ENCODE results near the gene MKKS. TPM values are rescaled to one million over a fixed set of nuclear protein-coding genes. Genes with fewer than 3 reads are reported as not detected.

MKKS gene
- total RNA-seq, 4 donors from 2014 or later, result 4.7 to 15.4 (median 12.9) TPM

DNA sequence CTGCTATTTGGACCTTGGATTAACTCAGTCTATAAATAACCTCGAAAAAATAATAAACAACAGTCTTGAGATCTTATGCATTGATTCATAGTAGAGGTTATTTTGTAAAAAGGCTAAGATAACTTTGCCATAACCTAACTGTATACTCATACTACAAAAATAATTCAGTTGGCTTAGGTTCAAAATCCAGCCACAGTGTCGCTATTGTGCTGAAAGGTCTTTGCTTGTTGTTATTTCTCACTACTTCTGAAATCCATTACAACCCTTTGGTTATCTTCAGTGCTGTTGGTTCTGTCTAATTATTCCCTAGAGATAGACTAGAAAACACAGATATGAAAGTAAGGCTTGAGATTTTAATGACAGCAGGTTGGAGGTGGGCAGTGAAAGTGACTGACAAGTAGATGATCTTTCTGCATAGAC is 74.4 kb downstream of the MKKS start:
- Histone ChIP-seq H3K4me1 (no peaks in the 10 kb centered on the region), H3K9me3 (no peaks in the 10 kb centered on the region), H3K36me3 (no peaks in the 10 kb centered on the region), H3K4me3 (no peak overlapping the region), H3K27ac (no peak overlapping the region), H3K27me3 (no peaks in the 10 kb centered on the region)
- intact Hi-C loops (cut with DNase I), result no loop called here
- 27 to 38% methylated on average over 2 of the region's 2 CpGs for WGBS, 2 donors
- no peak for DNase-seq
- TF ChIP-seq POLR2A (IDR thresholded peaks at IDR 0.05), result no peak
- TF ChIP-seq, protein P1, sequence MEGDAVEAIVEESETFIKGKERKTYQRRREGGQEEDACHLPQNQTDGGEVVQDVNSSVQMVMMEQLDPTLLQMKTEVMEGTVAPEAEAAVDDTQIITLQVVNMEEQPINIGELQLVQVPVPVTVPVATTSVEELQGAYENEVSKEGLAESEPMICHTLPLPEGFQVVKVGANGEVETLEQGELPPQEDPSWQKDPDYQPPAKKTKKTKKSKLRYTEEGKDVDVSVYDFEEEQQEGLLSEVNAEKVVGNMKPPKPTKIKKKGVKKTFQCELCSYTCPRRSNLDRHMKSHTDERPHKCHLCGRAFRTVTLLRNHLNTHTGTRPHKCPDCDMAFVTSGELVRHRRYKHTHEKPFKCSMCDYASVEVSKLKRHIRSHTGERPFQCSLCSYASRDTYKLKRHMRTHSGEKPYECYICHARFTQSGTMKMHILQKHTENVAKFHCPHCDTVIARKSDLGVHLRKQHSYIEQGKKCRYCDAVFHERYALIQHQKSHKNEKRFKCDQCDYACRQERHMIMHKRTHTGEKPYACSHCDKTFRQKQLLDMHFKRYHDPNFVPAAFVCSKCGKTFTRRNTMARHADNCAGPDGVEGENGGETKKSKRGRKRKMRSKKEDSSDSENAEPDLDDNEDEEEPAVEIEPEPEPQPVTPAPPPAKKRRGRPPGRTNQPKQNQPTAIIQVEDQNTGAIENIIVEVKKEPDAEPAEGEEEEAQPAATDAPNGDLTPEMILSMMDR (IDR thresholded peaks at IDR 0.05), result no peak

DNA sequence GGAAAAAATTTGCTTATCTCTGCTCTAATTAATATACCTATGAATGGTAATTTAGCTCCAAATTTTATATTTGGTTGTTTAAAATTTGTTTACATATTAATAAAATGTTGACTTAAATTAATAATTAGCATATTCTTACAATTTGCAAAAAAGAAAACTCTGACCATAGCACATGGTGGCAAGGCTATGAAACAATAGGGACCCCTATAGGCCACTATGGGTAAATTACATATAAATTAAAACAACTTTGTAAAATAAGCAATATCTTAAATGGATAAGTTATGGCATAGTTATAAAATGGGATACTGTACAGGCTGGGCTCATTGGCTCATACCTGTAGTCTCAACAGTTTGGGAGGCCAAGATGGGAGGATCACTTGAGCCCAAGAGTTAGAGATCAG is 76.0 kb downstream of the MKKS start:
- Histone ChIP-seq H3K4me3 (no peak overlapping the region), H3K27ac (no peak overlapping the region), H3K27me3 (no peaks in the 10 kb centered on the region), H3K4me1 (no peaks in the 10 kb centered on the region), H3K9me3 (no peaks in the 10 kb centered on the region), H3K36me3 (no peaks in the 10 kb centered on the region)
- TF ChIP-seq, protein P1 (IDR thresholded peaks at IDR 0.05), result peak in 3 of 6 experiments; percentile 10 to 26 (median 14)
- TF ChIP-seq POLR2A (IDR thresholded peaks at IDR 0.05), result no peak
- intact Hi-C loops (cut with DNase I), result no loop called here
- no peak for DNase-seq

DNA sequence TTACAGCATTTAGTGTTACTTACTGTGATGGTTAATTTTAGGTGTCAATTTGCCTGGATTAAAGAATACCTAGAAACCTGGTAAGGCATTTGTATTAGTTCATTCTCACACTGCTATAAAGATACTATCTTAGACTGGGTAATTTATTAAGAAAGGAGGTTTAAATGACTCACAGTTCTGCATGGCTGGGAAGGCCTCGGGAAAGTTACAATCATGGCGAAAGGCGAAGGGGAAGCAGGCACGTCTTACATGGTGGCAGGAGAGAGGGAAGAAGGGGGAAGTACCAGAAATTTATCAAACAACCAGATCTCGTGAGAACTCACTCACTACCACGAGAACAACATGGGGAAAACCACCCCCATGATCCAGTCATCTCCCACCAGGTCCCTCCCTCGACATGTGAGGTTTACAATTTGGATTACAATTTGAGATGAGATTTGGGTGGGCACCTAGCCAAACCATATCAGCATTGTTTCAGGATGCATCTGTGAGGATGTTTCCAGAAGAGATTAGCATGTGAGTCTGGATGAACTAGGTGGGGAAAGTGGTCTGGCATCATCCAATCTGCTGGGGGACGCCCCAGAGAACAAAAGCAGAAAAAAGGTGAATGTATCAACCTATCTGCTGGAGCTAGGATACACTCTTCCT is 76.8 kb downstream of the MKKS start:
- TF ChIP-seq POLR2A (IDR thresholded peaks at IDR 0.05), result no peak
- TF ChIP-seq, protein P1 (IDR thresholded peaks at IDR 0.05), result no peak
- no peak for DNase-seq
- H3K9me3 ChIP-seq, result no peaks in the 10 kb centered on the region
- no peak overlapping the region for H3K27ac ChIP-seq
- WGBS, 2 donors, result 57 to 61% methylated on average over 7 to 8 of the region's 8 CpGs
- H3K36me3 ChIP-seq, result no peaks in the 10 kb centered on the region
- intact Hi-C loops (cut with DNase I), result no loop called here
- no peak overlapping the region for H3K4me3 ChIP-seq
- no peaks in the 10 kb centered on the region for H3K4me1 ChIP-seq
- no peaks in the 10 kb centered on the region for H3K27me3 ChIP-seq

DNA sequence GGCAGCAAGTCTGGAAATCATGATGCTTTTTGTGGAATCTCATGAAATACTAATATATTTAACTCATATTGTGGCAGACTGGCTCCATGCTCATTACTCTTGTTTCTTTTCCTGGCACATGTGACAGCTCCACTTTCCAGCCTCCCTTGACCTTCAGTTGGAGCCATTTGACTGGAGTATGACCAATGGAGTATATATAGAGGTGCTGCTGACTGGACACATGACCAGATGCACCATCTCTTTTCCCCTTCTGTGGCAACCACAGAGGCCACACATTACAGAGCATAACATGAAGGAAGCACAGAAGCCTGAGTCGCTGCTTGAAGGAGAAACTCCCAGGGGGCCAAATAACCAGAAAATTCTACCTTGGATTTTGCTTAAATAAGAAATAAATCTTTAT is 77.4 kb downstream of the MKKS start:
- intact Hi-C loops (cut with DNase I), result no loop called here
- Histone ChIP-seq H3K27ac (no peak overlapping the region), H3K4me3 (no peak overlapping the region), H3K9me3 (no peaks in the 10 kb centered on the region), H3K36me3 (no peaks in the 10 kb centered on the region), H3K4me1 (no peaks in the 10 kb centered on the region), H3K27me3 (no peaks in the 10 kb centered on the region)
- TF ChIP-seq POLR2A (IDR thresholded peaks at IDR 0.05), result no peak
- DNase-seq, result no peak
- 73 to 92% methylated on average over 1 of the region's 1 CpG for WGBS, 2 donors

DNA sequence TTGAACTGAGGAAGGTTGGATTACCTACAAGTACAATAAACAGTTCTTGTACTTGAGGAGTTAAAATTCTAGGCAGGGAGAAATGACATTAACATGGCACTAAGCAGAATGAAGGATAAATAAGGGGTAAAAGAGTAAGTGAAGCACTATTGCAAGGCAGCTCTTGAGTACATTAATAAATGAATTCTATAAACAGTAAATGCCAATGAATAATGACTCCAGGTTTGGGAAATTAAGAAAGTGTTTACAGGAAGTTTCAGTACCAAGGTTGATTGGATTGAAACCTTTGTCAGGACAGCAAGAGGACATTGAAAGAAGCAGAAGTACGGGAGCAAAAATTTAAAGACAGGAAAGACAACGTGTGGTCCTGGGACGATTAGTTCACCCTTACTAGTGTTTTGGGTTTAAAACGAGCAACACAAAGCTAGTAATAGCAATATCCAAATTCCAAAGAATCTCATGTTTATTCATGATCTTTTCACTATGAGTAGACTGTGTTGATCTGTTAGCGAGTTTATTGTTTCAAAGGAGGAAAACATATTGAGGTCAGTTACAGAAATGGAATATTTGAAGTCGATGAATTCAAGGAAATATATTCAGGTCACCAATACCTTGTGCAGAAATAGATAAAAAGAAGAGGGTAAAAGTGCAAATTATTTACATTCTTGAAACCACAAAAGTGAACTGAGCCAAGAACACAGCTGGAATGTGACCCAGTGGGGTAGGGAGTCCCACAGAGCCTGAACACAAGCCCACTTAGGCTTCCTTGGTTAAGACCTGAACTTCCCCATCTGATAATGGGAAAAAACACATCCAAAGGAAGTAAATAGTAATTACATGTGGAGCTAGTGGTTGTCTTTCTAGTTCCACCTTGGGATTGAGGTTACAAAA is 80.8 kb downstream of the MKKS start:
- WGBS, 2 donors, result 28% methylated on average over 6 of the region's 6 CpGs
- Histone ChIP-seq H3K4me1 (no peaks in the 10 kb centered on the region), H3K36me3 (no peaks in the 10 kb centered on the region), H3K27me3 (no peaks in the 10 kb centered on the region), H3K27ac (no peak overlapping the region), H3K9me3 (no peaks in the 10 kb centered on the region), H3K4me3 (no peak overlapping the region)
- intact Hi-C loops (cut with DNase I), result no loop called here
- no peak for DNase-seq
- TF ChIP-seq, protein P1 (IDR thresholded peaks at IDR 0.05), result no peak
- TF ChIP-seq POLR2A (IDR thresholded peaks at IDR 0.05), result no peak

Other genes with a start within 250 kb of the MKKS start
- gene SNAP25, start 215.4 kb downstream of the MKKS start, total RNA-seq, result under 1 TPM in 3 of 4 donors, not detected in 1; 0.13 to 0.57 (median 0.15) TPM
- gene SLX4IP, start 1.1 kb upstream of the MKKS start, total RNA-seq, result 1 to 10 TPM; 3.4 to 6.3 (median 3.9) TPM
- 100 to 1,000 TPM in 3 of 4 donors, 10 to 100 TPM in 1; 89.6 to 182 (median 123) TPM for gene JAG1, start 239.8 kb upstream of the MKKS start, total RNA-seq